Erythroblast (primary cell): ENCODE measurements around the gene FIGN.

Experiments used
- GATA1 ChIP-seq: IDR thresholded peaks from 2 replicates; pipeline ENCODE4 v1.6.1; 2011; ENCODE audit warnings: low read depth, mild to moderate bottlenecking, control low read depth, low read length, moderate library complexity
- POLR2A ChIP-seq: IDR thresholded peaks from 2 replicates; pipeline ENCODE4 v1.6.1; 2011; ENCODE audit warnings: mild to moderate bottlenecking, low read length

GRCh38 chr2:163757814-163758213 lies 22.0 kb upstream of the FIGN start:
- TF ChIP-seq POLR2A (no peak), GATA1 (no peak)
